ENCODE measurements around the gene C10orf143.

The C10orf143 gene

DNA sequence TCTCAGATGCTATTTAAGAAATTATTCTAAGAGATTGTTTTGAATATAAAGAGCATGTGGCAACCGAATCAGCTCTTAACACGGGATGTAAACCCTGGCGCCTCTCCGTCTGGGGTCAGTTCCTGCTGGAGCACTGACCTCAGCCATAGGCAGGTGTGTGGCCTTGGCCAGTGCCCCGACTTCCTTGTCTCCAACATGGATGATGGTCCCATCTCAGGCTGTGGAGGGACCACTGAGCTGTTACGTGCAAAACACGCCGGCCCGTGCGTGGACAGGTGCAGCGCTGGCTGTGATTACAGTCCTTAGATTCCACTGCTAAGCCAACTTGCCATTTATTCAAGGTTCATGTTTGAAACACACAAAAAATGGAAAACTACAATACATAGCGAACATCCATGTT is 59.9 kb downstream of the C10orf143 start:
- no peak for DNase-seq

DNA sequence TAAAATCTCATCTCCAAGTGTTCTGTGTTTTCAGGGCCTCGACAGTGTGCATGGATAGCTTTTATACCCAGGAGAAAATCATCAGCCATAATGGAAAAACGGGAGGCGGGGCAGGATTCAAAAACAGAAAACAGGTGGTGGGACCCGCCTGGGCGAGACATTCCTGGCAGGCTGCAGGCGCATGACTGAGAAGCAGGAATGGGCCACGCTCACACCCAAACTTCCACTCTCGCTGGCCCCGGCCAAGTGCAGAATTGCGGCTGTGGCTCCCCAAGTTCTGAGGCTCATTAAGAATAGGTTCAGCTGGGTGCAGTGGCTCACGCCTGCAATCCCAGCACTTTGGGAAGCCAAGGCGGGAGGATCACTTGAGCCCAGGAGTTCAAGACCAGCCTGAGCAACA is 60.6 kb downstream of the C10orf143 start:
- DNase-seq, result no peak

DNA sequence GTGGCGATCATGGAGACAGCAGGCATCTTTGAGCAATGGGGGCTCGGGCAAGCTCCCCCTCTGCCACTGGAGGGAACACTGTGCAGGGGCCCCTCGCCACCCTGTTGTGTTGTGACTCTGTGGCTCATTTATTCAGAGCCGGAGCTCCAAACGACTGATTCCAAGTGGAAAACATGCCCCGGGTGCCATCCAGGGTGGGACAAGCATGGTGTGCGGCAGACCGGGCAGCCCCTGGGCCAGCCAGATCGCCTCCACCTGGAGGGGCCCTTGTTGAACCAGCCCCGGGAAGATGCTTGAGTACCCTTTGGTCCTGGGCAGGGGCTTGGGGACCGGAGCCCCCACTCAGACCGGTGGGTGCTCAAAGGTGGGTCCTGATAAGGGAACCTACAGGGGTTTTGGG is 61.4 kb downstream of the C10orf143 start:
- no peak for DNase-seq

DNA sequence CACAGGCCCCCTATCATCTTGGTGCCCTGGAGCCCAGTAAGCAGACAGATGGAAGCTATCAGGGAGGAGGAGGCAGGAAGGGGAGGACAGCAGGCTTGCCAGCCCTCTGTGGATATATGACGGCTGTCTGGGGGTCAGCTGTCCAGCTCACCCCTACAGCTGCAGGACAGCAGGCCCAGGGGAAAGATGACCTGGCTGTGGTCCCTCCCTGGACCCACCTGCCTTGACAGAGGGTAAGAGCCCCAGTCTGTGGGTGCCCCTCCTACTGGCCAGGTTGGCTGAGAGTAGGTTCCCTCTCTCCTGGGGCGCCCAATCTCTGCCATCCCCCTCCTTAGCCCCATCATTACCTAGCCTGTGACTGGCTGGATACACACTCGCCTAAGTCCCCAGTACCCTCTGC is 62.5 kb downstream of the C10orf143 start:
- DNase-seq, result no peak

DNA sequence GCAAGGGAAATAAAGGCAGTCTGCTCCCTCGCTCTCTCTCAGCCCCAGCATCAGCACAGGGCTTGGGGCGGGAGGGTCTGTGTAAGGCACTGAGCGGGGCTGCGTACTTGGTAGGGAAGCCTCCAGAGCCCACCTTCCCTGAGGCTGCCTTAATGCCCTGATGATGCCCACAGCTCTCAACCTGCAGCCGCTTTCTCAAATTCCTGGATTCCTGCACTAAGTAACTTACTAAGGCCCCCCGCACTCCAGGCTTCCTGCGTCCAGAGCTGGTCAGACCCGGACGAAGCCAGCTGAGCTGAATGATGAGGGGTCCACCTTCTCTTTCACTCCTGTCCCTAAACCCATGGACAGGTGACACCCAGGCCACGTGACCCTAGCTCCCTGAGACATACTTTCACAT is 63.3 kb downstream of the C10orf143 start:
- DNase-seq, result no peak

DNA sequence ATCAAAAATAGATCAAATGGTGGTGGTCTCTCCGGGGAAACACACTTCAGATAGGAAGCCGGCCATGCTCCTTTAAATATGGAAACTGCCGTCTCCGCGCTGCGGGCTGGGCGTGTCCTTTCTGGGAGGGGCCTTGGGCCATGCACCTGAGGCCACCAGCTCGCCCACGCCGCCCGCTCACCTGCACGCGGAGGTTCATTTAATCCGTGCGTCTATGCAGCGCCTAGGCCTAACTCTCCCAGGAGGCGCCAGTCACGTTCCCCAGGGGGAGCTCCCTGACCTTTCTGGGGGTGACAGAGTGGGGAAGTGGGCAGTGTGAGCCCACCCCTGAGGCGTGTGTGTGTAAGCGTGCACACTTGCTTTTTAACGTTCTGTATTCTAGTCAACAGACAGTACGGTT is 64.0 kb downstream of the C10orf143 start:
- no peak for DNase-seq

DNA sequence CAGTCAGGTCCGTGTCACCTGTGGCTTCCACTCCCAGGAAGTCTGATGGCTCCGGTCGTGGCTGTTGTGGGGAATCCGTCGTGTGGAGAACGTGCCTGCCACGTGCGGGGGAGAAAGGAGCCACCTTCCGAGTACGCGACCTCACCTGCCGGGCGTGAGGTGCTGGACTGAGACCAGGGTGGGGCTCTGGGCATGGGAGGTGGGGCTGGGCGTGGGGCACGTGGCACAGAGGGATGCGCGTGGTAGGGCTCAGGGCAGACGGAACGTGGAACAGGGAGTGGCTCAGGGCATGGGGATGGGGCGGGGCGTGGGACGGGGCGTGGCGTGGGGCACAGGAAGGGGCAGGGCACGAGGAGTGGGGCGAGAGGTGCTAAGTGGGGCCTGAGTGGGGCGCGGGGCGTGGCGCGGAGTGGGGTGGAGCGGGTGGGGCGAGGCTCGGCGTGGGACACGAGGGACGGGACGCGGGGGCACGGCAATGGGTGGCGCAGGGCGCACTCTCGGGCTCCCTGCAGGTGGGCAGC is 64.8 kb downstream of the C10orf143 start:
- no peak for DNase-seq

DNA sequence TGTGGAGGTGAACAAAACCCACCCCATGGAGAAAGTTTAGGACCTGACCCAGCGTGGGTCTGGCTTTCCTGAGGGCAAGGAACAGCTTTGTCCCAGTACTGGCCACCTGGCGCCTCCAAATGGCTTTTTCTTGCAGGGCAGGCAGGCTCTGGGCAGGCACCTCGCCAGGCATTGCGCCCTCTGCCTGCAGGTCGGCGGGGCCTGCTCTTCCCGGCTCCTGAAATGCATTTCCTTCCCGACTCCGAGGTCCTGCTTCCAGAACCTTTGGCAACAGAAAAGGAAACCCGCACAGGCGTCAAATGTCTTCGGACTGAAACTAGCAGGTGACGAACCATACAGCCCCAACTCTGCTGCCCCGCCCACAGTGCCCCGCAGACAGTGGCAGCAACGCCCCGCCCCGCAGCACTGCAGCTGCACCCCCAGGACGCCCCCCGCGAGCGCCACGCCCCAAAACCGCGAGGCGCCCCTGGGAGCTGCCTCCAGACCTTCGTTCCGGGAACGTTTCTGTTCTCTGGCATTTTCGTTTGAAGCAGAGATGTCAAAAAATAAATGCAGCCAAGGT is 65.5 kb downstream of the C10orf143 start:
- DNase-seq, result no peak

DNA sequence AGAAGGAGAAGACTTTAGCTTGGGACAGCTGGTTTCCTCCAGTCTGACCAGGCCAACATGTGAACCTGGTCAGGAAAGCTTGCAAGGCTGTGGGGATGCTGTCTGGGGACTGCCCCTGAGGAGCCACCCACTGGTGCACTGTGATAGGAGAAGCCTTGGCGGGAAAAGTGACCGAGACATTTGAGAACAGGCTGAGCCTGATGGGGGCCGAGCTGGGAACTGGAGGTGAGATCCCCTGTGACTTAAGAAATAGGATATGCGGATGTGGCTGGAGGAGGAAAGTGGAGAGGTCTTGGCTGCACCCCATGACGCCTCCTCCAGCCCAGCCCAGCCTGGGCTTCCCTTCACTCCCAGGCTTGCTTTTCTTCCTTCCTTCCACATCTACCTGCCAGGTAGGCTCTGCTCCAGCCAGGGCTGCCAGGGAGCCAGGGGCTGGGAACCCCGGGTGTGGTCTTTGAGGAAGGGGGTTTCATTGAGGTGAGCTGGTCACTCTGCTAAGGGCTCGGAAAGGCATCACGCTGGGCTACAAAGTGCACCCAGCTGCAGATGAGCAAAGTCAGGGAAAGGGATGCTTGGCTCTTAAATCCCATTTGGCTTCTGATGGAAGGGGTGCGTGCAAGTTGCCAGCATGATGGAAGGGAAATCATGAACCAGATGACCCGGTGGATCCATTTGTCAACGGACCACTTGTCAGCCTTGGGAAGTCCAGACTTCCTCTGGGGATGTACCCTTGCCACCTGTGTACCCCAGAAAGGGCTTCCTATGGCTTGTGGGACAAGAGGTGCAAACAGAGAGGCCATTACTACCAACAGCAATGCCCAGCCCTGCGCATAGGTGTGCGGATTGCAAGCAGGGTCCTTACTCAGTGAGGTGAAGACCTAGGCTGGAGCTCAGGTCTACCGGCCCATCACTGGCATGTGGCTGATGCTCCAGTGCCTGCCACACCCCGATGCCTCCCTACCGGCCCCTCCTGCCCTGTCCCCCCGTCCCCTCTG is 66.3 kb downstream of the C10orf143 start:
- no peak for DNase-seq

DNA sequence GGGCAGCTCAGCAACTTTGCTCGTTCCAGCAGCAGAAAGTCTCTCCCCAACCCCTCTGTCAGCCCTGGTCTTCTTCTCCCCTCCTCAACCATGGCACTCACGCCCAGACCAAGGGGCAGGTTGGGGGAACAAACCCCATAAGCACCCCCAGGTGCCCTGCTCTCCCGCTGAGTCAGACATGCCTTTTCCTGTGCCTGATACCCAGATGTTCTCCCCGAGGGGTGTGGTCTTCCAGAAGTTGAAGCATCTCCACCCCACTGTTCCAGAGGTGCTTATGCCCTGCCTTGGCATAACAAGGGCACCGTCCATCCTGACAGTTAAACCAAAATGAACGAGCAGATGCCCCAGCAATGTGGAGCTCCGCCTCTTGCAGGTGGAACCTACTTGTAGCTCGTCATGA is 67.1 kb downstream of the C10orf143 start:
- DNase-seq, result no peak

DNA sequence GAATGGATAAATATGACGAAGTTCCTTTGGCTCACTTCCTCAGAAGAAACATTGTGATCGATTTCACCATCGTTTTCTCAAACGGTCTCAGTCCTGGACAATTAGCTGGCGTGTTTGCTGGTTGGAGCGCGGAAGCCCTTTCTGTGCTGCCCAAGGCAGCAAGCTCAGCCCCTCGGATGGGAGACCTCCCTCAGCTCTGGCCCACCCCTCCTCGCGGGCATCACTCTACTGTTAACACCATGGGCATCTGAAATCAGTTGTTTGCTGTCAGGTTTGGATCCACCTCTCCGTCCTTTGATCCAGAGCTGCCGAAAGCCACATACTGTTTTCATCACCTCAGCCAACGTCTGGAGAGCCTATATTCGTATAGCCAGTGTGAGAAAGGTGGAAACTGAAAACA is 68.2 kb downstream of the C10orf143 start:
- no peak for DNase-seq

DNA sequence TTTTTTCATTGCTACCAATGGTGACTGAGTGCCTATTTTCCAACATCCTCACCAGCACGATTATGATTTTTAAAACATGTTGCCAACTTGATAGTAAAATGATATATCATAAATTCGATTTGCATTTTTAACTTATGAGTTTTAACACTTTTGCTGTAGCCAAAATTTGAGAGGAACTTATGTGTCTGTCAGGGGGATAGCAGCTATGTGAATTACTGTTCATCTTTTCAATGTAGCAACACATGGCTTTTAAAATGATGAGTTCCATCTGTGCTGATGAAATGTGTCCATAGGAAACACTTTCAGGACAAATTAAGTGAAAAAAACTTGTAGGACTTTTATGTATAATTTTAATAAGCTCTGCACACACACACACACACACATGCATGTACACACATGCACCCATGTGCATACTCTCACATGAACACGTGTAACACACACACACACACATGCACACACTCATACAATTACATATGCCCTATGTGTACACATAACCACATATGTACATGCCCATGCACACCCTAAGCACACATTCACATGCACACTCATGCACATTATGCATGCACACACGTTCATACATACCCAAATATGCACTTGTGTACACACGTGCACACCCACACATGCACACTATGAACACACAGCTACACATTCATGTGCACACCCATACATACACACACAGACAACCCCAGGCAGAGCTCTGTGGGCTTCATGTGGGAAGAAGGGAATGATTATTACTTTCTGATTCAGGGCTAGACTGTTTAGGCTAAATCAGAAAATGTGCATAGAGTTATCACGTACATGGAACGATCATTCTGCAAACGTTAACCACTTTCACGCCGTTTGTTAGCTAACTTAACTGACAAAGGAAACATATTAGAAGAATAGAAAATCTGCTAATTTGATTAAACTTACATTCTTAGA is 68.9 kb downstream of the C10orf143 start:
- no peak for DNase-seq

DNA sequence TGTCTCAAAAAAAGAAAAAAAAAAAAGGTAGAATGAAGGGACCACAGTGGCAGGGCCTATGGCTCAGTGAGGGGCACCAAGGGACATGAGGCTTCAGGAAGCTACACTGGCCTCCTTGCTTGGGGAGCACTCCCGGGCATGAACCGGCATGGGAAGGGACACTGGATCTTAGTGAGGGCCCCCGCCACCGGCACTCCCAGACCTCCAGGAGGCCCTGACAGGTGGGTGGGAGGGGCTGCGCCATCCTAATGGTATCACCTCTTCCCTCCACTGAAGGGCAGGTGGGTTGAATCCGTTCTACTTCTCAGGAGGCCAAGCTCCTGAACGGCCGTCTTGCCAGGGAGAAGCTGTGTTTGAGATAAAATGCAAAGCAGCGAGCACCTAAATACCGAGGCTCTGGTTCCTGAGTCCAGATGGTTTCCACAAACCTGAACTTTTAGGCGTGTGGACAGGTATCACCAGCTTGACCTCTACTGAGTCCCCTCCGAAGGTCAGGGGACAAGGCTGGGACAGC is 69.8 kb downstream of the C10orf143 start:
- no peak for DNase-seq

DNA sequence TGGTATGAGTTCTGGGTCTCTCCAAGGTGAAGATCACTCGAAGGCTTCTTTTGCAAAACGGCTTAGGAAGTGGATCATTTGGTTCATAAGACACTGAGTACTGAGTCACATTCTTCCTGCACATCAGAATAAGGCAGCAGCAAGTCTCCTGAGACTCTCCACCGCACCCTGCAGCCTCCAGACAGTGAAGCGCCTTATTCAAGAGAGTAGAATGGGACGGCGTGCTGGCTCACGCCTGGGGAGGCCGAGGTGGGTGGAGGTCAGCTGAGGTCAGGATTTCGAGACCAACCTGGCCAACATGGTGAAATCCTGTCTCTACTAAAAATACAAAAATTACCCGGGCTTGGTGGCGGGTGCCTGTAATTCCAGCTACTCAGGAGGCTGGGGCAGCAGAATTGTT is 70.3 kb downstream of the C10orf143 start:
- no peak for DNase-seq

DNA sequence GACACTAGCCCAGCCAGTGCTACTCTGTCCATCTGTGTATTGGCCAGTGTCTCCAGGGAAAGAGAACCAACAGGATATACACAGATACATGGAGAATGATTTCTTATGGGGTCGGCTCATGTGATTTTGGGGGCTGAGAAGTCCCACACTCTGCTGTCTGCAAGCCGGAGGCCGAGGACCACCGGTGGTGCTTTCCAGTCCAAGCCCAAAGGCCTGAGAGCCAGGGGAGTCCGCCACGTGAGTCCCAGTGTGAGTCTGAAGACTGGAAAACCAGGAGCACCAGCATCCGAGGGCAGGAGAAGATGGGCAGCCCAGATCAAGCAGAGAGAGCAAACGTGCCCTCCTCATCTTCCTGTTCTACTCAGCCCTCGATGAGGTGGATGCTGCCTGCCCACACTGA is 71.5 kb downstream of the C10orf143 start:
- DNase-seq, result no peak

DNA sequence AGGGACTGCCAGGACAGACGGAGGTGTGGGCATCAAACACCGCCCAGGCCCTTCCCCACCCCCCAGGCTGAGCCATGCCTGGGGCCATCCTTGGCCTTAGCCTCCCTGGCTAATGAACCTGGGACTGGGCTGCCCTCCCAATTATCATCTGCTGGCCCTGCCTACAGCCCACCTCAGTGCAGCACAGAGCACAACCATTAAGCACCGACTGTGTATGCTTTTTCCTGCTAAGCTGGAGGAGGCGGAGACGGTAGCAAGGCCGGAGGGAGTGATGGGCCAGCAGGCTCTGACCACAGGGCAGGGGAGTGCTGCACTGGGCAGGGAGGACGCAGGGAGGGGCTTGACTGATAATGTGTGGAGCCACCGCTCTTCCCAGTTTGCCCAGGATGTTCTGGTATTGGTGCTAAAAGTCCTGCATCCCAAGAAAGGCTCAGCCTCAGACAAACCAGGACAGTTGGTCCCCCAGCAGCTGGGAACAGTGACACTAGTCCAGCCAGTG is 72.0 kb downstream of the C10orf143 start:
- no peak for DNase-seq

DNA sequence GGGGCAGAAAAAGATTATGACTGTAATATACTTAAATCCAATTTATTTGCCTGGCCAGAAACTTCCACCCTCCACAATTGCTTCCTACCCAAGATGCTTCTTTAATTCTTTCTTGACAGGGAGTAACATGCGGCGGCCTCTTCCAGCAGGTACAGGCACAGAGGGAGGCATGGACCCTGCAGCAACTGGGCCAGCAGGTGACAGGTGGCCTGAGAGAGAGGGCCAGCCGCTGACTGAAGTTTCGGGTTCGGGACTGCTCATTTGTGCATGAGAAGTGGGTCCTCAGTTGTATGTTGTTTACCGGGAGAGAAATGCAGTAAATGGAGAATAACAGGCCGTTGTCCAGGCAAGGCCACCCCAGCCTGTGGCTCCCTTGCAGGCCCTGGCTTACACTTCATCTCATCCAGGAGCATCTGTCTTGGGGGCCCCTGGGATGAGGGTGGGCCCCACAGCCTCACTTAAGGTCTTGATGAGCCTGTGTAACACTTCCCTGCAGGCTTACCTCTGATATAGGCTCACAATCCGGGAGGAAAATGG is 72.5 kb downstream of the C10orf143 start:
- DNase-seq, result no peak

DNA sequence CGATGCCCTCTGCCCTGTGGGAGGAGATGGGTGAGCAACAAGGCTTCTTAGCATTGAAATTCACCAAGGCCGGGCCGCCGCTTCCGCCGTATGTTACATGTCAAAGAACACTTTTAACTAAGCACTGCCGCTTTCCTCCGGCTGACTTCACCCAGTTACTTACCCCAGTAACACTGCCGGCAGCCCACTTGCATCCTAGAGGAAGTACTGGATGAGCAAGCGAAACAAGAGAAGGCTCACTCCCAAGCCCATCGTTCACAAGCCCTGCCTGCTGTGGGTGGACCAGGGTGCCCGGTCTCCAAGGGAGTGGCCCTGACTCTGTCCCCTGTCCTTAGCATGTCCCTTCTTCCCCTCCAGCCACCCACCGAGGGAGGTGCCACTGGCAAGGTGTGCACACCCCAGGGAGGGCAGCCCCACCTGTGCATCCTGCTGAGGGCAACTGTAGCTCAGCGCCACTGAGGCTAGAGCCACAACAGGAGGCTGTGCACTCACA is 73.4 kb downstream of the C10orf143 start:
- no peak for DNase-seq

DNA sequence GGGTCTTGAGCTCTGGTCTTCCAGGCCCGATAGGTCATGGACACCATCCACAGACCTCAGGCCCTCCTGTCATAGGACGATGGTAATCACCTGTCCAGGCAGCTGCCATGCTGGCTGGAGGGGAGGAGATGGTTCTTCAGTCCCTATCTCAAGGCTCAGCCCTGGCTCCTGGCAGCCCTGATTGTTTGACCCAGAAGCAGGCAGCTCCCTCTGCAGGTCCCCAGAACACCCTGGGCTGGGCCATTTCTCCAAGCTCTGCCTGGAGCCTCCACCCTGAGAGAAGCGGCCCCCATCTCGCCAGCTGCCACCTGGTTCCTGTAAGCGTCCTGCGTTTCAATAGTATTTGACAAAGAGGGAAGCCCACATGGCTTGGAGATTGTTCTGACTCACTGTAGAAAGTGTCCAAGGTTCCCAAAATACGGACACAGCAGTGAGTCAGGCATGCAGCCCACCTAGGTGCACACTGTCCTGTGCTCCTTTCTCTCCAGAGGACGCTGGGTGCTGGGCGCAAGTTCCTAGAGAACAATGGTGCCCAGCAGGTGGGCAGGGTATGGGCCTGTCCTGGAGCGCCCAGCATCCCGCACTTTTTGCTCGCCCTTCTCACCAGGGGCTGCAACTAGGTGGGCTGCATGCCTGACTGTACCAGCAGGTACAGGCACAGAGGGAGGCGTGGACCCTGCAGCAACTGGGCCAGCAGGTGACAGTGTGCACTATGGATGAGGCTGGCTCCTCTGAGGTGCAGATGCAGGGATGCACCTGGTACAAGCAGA is 74.1 kb downstream of the C10orf143 start:
- no peak for DNase-seq

DNA sequence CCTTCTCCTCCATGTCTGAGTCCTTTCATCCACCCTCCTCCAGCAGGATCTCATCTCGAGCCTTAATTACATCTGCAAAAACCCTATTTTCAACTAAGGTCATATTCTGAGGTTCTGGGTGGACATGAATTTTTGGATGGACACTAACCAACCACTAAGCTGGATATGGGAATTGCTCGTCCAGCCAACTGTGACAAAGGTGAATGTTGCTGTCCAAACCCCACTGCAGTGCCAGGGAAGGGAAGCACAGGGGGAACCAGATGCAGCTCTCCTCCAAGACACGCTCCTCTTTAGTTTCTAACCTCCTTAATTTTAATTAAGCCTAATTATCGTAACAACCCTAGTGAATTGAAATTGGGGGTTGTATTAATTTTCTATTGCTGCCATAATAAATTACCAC is 81.4 kb downstream of the C10orf143 start:
- no peak for DNase-seq

DNA sequence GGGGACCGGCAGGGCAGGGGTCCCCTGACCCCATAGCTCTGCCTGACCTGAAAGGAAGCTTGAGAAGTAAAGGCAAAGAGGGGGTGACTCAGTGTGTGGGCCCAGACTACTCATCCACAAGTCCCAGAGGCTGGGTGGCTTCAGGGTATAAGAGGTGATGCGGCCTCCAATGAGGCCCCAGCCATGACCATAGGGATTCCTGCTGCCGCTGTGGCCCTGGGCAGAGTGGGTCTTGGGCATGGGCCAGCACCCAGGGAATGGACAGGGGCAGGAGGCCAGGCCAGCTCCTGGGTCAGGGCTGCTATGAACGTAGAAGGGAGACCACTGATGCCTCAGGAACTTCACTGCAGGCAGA is 82.2 kb downstream of the C10orf143 start:
- DNase-seq, result no peak
